ENCODE results near the gene APOB. TPM values are rescaled to one million over a fixed set of nuclear protein-coding genes. Genes with fewer than 3 reads are reported as not detected.
A peak's percentile ranks its signal among the peaks of the same experiment; 100 is the strongest.

The APOB gene
- total and polyA plus RNA-seq, 2 of the 13 experiments (the other 11 are each of a cell fraction or from before 2014, with no cell fraction given): 1,569 to 2,515 TPM

GRCh38 chr2:21035974-21036707 lies 7.7 kb downstream of the APOB start (continued):
- TF ChIP-seq ZNF703 (CRISPR knock-in tag; IDR thresholded peaks at IDR 0.05; ENCODE audit: borderline replicate concordance) (no peak), ZMYM3 (CRISPR knock-in tag; IDR thresholded peaks at IDR 0.05) (no peak), ZNF333 (CRISPR knock-in tag; IDR thresholded peaks at IDR 0.05; ENCODE audit: borderline replicate concordance) (no peak), ZNF12 (CRISPR knock-in tag; IDR thresholded peaks at IDR 0.05) (no peak), SAFB2 (CRISPR knock-in tag; IDR thresholded peaks at IDR 0.05; ENCODE audit: borderline replicate concordance, low read depth) (no peak; the same call in none of the 2 replicates), TP53 (CRISPR knock-in tag; conservative IDR thresholded peaks at IDR 0.05) (no peak), JUND (CRISPR knock-in tag; IDR thresholded peaks at IDR 0.05) (no peak), ZHX1 (CRISPR knock-in tag; IDR thresholded peaks at IDR 0.05; ENCODE audit: low read depth) (no peak), PATZ1 (CRISPR knock-in tag; IDR thresholded peaks at IDR 0.05) (no peak), FIP1L1 (IDR thresholded peaks at IDR 0.05; ENCODE audit: borderline replicate concordance, insufficient read depth, low read depth, low read length) (no peak), ASH2L (IDR thresholded peaks at IDR 0.05; ENCODE audit: insufficient read length, low read depth, low read length) (no peak), ZNF432 (CRISPR knock-in tag; IDR thresholded peaks at IDR 0.05; ENCODE audit: borderline replicate concordance) (no peak; the same call in 1 of the 2 replicates), ZNF329 (CRISPR knock-in tag; IDR thresholded peaks at IDR 0.05; ENCODE audit: low read depth) (no peak), ZBTB7A (CRISPR knock-in tag; IDR thresholded peaks at IDR 0.05) (peak; percentile 29; the same call in 1 of the 2 replicates), ZNF160 (CRISPR knock-in tag; IDR thresholded peaks at IDR 0.05) (no peak), KAT2B (IDR thresholded peaks at IDR 0.05; ENCODE audit: borderline replicate concordance, low read depth, low read length) (no peak), RNF219 (CRISPR knock-in tag; IDR thresholded peaks at IDR 0.05) (no peak), KLF13 (CRISPR knock-in tag; IDR thresholded peaks at IDR 0.05) (no peak), ZNF672 (CRISPR knock-in tag; IDR thresholded peaks at IDR 0.05) (peak; percentile 80; the same call in 1 of the 2 replicates), ATF7-NPFF (CRISPR knock-in tag; IDR thresholded peaks at IDR 0.05; ENCODE audit: low read depth) (no peak; the same call in 1 of the 2 replicates), SMAD3 (CRISPR knock-in tag; IDR thresholded peaks at IDR 0.05) (no peak), PAWR (CRISPR knock-in tag; IDR thresholded peaks at IDR 0.05; ENCODE audit: borderline replicate concordance) (no peak)

All from HepG2 (cell line).